GM21390 (cell line): ENCODE results near the gene NINJ1.
"Not testable (repeated sequence)": the region's sequence is repeated elsewhere in the genome, so short reads cannot be mapped to it uniquely, and the experiment has no call there.

ENCODE experiments used
- ATAC-seq: cut with Tn5 transposase; IDR thresholded peaks from one replicate; pipeline ENCODE4 v1.9.1; 2021; ENCODE audit not compliant: unreplicated experiment

The NINJ1 gene

DNA sequence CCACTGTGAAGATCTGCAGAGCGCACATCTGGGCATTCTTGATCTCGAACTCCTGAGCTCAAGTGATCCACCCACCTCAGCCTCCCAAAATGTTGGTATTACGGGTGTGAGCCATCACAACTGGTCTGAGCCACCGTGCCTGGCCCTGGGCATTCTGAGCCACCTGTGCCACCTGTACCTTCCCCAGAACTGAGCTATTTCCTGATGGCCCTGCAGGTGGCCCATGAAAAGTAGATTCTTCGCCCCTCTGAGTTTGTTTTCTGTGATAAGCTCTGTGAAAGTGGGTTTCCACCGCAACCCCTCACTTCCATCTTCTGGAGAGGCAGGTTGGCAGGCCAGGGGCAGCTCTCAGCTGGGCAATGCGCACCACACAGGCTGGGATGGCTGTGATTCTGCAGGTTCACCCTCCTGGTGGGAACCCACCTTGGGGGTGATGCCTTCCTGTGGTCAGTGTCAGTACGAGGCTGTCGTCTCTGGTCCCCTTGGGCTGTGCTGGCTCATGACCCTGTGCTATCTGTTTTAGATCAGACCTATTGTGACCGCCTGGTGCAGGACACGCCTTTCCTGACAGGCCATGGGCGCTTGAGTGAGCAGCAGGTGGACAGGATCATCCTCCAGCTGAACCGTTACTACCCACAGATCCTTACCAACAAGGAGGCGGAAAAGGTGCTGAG, 26.8 kb downstream of the NINJ1 start:
- no peak for ATAC-seq

DNA sequence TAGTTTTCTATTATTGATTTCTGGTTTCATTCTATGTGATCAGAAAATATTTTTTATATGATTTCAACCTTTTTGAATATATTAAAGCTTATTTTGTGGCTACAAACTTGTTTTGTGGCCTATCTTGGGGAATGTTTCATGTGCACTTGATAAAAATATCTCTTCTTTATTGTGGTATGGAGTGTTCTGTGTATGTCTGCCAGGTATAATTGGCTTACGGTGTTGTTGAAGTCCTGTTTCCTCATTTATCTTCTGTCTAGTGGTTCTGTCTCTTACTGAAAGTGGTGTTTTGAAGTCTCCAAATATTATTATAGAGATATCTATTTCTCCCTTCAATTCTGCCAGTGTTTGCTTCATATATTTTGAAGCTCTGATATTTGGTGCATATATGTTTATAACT, 28.4 kb downstream of the NINJ1 start:
- no peak for ATAC-seq

DNA sequence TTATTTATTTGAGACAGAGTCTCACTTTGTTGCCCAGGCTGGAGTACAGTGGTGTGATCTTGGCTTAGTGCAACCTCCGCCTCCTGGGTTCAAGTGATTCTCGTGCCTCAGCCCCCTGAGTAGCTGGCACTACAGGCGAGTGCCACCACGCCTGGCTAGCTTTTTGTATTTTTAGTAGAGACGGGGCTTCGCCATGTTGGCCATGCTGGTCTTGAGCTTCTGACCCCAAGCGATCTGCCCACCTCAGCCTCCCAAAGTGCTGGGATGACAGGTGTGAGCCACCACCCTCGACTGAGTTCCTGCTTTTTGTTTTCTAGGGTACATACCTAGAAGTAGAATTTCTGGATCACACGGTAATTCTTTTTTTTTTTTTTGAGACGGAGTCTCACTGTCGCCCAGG, 33.0 kb downstream of the NINJ1 start:
- ATAC-seq: not testable (repeated sequence)

DNA sequence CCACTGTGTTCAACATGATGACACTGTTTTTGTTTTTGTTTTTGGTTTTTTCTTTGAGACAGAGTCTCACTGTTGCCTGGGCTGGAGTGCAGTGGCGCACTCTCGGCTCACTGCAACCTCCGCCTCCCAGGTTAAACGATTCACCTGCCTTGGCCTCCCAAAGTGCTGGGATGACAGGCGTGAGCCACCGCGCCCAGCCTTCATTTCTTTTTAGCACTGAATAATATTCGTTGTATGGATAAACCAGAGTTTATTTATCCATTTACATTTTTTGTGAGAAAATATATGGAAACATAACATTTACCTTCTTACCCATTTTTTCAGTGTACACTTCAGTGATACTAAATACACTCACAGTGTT, 33.8 kb downstream of the NINJ1 start:
- ATAC-seq: no peak

DNA sequence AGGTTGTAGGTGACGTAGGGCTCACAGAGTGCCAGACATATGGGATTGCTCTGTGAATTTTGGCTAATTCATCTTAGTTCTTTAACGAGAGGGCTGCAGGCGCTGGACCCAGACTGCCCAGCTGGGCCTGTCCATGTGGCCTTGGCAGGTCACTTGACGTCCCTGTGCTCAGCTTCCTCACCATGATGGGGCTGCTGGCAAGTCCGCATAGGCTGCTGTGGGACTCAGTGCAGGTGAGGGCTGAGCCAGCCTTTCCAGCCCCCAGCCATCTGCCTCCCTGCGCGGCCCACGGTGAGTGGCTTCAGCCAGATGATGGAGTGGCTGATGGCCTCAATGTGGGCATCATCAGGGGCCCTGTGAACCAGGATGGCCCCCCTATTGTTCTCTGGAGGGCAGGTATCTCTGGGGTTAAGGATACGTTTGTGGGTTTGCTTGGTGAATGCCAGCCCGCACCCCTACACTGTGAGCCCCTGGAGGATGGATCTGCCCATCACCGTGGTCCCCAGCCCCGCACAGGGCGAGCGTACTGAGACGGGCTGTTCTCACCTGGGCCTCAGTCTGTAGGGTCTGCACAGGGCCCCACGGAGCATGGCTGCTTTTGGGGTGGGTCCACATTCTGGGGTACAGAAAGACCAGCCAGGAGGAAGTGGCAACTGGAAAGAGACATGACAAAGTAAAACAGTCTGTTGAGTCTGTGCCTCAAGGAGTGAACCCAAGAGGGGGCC, 34.3 kb downstream of the NINJ1 start:
- ATAC-seq: no peak

DNA sequence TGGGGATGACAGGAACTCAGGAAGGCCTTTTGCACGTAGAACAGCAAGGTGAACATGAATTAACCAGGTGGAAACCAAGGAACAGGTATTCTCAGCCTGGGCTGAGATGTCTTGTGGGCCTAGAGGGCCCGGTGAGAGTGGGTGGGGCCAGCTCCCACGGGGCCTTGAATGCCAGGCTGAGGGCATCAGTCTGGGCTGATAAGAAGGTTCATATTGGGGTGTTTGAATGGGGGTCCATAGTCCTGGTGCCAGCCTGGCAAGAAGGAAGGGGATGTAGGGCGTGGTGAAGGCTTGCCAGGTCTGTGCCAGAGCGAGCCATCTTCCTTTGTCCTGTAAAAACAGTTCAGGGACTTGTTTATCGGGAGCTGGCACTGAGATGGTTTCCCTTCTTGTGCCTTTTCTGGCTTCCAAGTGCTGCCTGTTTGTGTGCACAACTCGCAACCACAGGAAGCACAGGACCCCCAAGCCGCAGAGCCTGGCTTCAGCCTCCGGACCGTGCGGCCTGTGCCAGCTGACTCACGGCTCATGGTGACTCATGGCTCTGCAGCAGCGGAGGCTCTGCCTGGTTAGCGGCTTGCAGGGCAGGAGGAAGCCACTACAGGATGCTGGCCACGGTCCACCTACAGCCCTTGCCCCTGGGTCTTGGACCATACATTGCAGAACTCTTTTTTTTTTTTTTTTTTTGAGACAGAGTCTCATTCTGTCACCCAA, 35.7 kb downstream of the NINJ1 start:
- no peak for ATAC-seq

DNA sequence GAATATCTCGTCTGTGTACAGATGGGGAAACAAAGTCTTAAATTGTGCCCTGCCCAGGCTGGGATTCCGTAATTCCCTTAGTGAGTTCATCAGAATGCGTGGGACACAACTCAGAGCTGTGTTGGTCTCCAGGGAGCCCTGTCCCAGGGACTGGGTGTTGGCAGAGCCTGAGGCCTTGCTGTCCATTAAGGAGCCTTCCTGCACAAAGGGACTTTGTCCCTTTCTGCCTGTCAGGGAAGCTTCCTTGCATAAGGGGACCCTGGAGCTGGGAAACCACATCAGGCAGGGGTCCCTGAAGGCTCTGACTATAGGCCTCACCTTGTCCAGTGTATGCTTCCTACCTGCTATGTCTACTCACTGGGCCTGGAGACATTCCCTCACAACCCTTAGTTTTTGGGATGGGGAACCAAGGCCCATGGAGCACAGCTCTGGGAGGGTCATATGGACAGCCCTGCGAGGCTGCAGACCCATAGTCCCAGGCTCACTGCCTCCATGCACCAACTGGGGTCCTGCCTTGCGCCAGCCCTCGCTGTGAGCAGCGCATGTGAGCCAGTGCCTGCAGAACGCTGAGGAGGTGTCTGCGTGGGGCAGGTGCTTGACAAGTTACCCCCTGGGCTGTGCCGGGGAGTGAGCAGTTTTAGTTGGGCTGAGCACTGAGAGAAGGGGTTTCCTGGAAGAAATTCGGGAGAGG, 36.4 kb downstream of the NINJ1 start:
- no peak for ATAC-seq

DNA sequence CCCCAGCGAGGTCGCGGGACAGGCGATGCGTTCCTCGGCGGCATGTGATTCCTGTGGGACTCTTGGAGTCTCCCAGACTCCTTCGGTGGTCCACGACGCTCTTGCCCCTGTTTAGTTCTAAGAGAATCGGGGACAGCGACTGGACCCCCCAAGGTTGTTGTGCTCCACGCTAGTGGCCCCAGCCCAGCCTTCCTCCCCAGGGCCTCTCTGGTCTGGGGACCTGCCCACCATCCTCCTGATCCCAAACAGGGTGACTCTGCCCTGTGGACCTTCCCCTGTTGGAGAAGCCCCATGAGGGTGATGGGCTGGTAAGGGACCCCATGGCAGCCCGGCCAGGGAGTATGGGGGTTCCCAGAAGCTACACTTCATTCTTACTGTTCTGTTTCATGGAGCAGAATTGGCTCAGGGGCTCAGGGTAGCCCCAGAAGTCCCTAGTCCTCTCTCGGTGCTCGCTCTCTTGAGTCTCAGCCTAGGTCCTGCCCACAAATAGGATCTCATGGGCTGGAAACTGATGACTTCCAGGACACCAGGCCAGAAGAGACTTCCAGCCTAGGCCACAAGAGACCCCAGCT, 37.2 kb downstream of the NINJ1 start:
- ATAC-seq: no peak

DNA sequence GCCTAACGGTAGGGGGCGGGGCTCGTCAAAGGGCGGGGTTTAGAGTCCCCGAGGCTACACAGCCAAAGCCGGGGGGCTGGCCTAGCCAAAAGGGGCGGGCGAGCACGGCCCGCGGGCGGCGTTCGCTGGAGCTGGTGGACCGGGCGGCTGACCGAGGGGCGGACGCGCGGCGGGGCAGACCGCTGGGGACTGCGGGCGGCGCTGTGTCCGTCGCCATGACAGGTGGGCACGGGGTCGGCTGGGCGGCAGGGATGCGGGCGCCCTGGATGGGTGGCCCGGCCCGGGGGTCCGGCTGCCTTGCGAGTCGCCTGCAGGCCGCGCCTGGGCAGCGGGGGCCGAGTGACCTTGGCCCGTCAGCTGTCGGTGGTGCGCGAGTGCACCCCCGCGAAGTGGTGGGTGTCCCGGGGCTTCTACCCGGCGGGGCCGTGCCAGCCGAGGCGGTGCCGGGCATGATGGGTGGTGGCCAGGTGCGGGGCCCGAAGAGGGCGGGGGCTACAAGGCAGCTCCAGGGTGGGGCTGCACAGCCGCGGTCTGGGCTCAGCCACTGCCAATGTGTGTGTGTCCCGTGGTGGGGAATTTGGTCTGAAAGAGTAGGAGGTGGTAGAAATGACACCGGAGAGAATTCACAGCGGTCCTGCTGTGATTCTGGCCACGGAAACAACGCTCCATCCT, 37.8 kb downstream of the NINJ1 start, which contains the start of gene CARD19:
Gene CARD19, plus strand, starts transcription at position 87 of the 672 bp plus-strand sequence. Its CDS starts 129 bp downstream, at position 216.
- no peak for ATAC-seq

DNA sequence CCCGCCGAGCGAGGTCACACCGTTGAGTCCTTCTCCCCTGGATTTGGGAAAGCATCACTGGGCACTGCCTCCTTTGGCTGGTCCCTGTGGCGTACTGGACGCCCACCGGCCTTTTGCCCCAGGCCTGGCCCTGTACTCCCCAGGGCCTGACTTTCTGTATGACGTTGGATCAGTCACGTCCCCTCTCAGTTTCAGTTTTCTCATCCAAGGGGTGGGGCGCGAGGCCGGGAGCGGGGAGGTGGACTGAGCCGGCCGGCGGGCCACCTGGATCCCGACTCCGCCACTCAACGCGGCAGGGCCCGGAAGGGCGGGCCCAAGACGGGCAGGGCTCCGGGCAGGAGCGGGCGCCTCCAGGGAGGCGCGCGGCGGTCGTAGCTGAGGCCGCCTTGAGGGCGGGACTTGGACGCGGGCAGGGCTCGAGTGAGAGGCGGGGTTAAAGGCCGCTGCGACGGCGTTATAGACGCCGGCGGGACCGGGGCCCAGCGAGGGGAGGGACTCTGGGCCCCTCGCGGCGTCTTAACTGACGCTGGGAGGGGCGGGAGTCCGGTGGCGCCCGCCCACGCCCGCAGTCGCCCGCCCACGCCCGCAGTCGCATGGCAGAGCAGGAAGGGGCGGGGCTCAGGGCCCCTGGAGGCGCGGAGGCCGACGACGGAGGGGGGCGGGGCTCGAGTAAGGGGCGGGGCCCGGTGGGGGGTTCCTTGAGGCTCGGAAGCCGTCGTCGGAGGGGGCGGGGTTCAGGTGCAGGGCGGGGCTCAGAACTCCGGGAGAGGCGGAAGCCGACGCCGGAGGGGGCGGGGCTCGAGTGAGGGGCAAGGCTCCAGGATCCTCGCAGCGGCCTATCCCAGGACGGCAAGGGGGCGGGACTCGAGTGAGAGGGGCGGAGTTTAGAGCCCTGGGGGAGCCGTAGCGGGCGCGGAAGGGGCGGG, 38.6 kb downstream of the NINJ1 start:
- peak; percentile 54 for ATAC-seq

DNA sequence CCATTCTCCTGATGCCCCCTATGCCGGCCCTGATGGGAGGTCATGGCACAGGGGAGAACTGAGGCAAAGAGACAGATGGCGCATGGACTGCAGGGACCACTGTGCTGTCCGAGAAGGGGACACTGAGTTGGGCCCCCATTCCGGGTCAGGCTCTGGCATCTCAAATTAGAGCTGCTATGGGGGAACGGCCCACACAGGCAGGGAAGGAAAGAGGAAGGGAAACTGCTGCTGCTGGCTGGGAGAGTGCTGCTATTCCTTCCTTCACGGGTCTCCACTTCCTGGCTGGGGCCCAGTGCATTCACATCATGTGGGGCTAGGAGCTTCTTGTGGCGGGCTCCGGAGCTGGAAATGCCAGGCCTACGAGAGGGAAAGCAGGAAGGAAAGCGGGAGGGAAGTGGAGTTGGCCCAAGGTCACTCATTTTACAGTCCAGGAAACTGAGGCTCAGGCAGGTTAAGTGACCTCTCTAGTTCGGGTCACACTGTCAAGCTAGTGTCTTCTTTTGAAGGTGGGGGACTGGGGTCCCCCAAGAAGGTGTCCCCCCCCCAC, 39.3 kb downstream of the NINJ1 start:
- ATAC-seq: no peak

DNA sequence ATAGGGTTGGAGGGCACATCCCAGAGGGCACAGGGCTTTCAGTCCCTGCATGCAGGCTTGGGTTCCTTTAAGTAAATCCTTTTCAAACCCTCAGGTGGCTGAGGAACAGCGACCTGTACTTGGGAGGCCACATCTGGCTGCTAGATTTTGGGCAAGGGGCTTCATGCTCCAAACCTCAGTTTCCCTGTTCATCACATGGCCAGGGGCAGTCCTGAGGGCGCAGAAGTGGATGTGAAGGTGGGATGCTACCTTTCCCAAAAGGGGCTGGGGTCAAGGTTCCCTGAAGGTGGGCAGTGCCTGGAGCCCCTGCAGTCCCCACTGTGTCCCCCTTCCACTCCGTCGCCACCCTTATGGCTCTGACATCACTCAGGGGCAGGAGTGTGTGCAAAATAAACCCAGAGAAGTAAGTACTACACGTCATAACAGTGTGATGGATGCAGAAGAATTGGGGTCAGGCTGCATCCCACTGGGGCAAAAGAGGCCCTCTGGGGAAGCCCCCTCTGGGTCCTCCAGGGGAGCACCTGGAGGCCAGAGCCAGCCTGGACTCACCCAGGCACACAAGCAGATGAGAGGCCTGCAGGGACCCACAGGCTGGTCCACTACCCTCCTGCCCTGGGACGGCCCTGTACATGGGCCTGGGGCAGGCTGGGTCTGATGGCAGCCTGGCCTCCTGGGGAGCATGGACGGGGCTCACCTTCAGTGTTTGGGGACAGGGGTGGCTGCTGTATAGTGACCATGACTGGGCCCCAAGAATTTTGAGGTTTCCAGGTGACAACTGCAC, 40.0 kb downstream of the NINJ1 start:
- ATAC-seq: no peak

DNA sequence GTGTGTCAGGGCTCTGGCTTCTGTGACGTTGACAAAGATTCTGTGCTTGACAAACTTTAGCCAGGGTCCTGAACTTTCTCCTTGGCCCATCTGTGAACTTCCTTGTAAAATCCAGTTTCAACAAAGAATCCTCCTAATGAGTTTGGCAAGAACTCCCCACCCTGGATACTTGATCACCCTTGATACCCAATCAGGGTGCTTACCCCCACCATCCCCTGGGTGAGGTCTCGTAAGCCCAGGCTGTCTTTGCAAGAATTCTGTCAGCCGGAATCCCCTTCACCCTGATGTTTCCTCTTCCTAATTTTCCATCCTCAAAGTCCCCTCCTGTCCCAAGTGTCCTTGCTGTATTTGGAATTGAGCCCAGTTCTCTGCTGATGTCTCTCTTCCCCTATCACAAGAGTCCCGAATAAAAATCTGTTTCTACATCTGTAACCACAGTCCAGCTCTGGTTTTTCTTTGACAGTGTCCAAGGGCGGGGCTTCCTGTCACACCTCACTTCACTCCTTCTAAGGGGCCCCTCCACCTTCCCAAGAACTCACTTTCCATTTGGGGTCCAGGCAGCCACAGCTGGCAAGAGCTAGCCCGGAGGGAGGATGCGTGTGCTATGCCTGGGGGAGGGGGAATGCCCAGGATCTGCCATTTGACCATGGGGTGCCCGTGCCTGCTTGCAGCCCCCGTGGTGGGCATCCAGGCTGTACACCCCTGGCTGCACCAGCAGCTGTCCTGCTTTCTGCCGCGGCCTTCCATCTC, 40.7 kb downstream of the NINJ1 start:
- no peak for ATAC-seq

DNA sequence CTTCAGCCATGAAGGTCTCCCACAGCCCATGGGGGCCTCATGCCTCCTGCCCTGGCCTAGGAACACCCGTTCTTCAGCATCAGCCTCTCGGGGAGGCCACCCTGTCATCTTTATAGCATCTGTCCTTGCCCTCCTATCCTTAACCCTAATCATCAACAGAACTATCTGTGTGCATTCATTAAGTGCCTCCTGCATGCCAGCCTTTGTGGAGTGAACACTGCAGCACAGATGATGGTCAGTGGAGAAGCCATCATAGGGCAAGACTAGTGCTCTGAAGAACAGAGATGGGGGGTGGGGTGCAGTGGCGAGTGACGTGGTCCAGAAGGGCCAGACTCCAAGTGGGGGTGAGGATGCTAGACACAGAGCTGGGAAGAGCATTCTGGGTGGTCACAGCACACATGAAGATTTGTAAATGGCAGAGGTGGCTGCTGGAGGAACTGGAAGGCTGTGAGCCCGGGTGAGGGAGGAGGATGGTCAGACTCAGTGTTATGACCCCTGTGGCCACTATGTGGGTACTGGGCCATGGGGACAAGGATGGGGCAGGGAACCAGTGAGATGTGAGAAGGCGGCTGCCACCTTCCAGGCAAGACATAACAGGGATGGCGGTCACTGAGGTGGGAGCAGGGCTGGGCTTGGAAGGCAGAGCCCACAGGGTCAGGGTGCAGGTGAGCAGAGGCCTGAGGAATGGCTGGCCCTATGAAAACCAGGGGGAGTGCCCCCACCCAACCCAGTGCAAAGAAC, 41.6 kb downstream of the NINJ1 start:
- no peak for ATAC-seq

DNA sequence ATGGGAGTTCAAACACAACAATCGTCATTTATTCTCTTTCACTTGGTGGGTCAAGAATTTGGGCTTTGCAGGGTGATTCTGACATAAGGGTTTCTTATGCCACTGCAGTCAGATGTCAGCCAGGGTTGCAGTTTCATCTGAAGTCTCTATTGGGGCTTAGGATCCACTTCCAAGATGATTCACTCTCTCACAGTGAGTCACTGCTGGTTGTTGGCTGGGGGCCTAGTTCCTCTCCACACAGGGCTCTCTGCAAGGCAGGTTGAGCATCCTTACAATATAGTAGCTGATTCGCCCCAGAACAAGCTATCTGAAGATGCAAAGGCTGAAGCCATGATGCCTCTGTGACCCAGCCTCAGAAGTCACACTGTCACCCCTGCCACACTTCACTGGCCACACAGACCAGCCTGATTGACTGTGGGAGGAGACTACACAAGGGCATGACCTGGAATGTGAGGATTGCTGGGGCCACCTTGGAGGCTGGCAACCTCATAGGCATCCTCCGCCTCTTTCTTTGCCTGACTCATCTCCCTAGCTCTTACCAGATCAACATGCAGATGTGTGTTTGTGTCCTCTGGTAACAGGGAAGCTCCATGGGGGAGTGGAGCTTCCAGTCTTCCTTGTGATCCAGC, 42.5 kb downstream of the NINJ1 start:
- no peak for ATAC-seq

DNA sequence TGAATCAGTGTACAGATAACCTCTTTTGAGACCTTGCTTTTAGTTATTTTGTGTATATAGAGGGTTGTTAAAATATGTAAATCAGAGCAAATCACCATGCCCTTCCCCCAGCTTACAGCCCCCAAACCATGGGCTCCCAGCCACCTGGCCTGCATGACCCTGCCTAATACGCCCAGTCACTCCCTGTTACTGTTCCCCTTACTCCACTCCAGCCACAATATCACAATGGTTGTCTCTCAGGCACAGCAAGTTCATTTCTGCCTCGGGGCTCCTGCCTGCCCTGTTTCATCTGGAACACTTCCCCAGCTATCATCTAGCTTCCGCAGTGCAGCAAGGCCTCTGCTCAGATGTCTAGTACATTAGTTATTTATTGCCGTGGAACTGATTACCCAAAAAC, 43.0 kb downstream of the NINJ1 start:
- no peak for ATAC-seq
